Heart left ventricle (tissue), 16 donors: Measurements from ENCODE around the gene MAP7D3. TPM values are rescaled to one million over a fixed set of nuclear protein-coding genes. Genes with fewer than 3 reads are reported as not detected.

Experiments used
- ATAC-seq, 4 donors: fragments of 200-7000 bp; cut with Tn5 transposase; one replicate each; pipeline ENCODE4 v1.9.1; 2020 to 2022; ENCODE audit warnings: moderate library complexity in 4 of 4, mild to moderate bottlenecking in 3 of 4, moderate number of reproducible peaks in 1 of 4
- DNase-seq, 5 donors: peaks; one replicate each; pipeline ENCODE4 v3.0.0-alpha.2; 2020
- H3K27ac ChIP-seq, 12 donors: fragments of 200-600 bp; sonication (generic) in 4 of 12; one replicate each; pipeline versions ENCODE4 v1.5.0 to v1.8.0; 2016 to 2022; ENCODE audit warnings: mild to moderate bottlenecking in 2 of 12
- H3K27me3 ChIP-seq, 9 donors: fragments of 200-600 bp; sonication (generic) in 2 of 9; one replicate each; pipeline versions ENCODE4 v1.5.1 to v1.8.0; 2016 to 2022; ENCODE audit warnings: mild to moderate bottlenecking in 3 of 9
- H3K36me3 ChIP-seq, 9 donors: fragments of 200-600 bp; sonication (generic) in 2 of 9; one replicate each; pipeline versions ENCODE4 v1.5.0 to v1.8.0; 2018 to 2022; ENCODE audit warnings: mild to moderate bottlenecking in 2 of 9
- H3K4me1 ChIP-seq, 12 donors: fragments of 200-600 bp; sonication (generic) in 4 of 12; one replicate each; pipeline versions ENCODE4 v1.5.0 to v1.8.0; 2016 to 2022; ENCODE audit warnings: mild to moderate bottlenecking in 3 of 12
- H3K4me3 ChIP-seq, 12 donors: fragments of 200-600 bp; sonication (generic) in 4 of 12; one replicate each; pipeline versions ENCODE4 v1.5.0 to v1.8.0; 2017 to 2022; ENCODE audit warnings: mild to moderate bottlenecking in 9 of 12, moderate library complexity in 4 of 12
- H3K9me3 ChIP-seq, 12 donors: fragments of 200-600 bp; sonication (generic) in 4 of 12; one replicate each; pipeline versions ENCODE4 v1.5.0 to v1.8.0; 2016 to 2022; ENCODE audit warnings: mild to moderate bottlenecking in 1 of 12
- POLR2A ChIP-seq, 2 donors: fragments of 450-650 bp; IDR thresholded peaks; one replicate each; pipeline ENCODE4 v1.6.1; 2017; ENCODE audit warnings: antibody characterized with exemption in 2 of 2, mild to moderate bottlenecking in 2 of 2, moderate library complexity in 2 of 2
- WGBS, 4 donors: extraction: QIAGEN DNeasy Blood & Tissue Kit in 2 of 4; methylation state at CpG; one replicate each; pipeline versions ENCODE4 v1.1.5 to v1.1.7; 2013 to 2018; 5-methylcytosine and 5-hydroxymethylcytosine counted together
- intact Hi-C, 10 donors: fragments of 100-400 bp; cut with DNase I; formaldehyde crosslinking; loops; one replicate each; pipeline versions ENCODE4 v1.11.1 to v1.14.2; 2022
- polyA plus RNA-seq, 2 donors: library from polyadenylated mRNA; stranded (reverse); fragments of 200-250 nt; gene quantifications; one replicate each; pipeline ENCODE4 v1.2.3, GENCODE V29; 2013
- total RNA-seq, 9 donors: library from RNA; depleted of rRNA in 2 of 9; stranded (reverse); fragments of >200 nt in 2 of 9; fragmentation: NEBNext Ultra II Directional in 3 of 9; extraction: Animal tissue kit (Norgen Biotek cat#: 25700) in 3 of 9; gene quantifications; one replicate each; pipeline versions ENCODE4 v1.1.0 to v1.2.4, GENCODE V29; 2016 to 2023
- TF ChIP-seq, protein P1 (sequence below), 12 donors: fragments of 200-600 bp; sonication (generic) in 4 of 12; IDR thresholded peaks; one replicate each; pipeline versions ENCODE4 v1.5.0 to v1.8.0; 2018 to 2022; ENCODE audit warnings: antibody characterized with exemption in 12 of 12, mild to moderate bottlenecking in 5 of 12
- donor health status: ischemic (EF 13 %, LVEDD 7.1; RV severe dilation, severe dysfunction).
- donor health status: healthy with polysubstance abuse.
- donor health status: DM: no; HTN: yes; CAD: no.
- donor health status: DM: no; HTN: no; CAD: no.
- donor health status: ischemic (EF 25% LVEDD 6.9; RV normal size, moderate dysfunction).
- donor health status: ischemic (EF 25% LVEDD 5.7; RV mildly dilated, moderate dysfunction).
- donor health status: healthy.
- donor health status: DM: yes; HTN: yes; CAD: no.
- donor health status: ischemic (EF 35%, LVEDD 5.7; RV mildly dilated, moderate dysfunction).
- donor health status: nonischemic (EF 11% LVEDD 7.7; RV severe dilation, severe dysfunction).
- donor health status: DM: yes; HTN: yes; CAD: no.
- donor health status: PGD.
- donor health status: ischemic (EF 29% LVEDD 5.4; RV normal size, mild dysfunction).
- donor health status: nonischemic (EF 23%, LVEDD 6.1; RV moderate dilation, normal function).

MAP7D3 gene
- total and polyA plus RNA-seq, 11 donors: 8.2 to 18.4 (median 12.7) TPM

DNA sequence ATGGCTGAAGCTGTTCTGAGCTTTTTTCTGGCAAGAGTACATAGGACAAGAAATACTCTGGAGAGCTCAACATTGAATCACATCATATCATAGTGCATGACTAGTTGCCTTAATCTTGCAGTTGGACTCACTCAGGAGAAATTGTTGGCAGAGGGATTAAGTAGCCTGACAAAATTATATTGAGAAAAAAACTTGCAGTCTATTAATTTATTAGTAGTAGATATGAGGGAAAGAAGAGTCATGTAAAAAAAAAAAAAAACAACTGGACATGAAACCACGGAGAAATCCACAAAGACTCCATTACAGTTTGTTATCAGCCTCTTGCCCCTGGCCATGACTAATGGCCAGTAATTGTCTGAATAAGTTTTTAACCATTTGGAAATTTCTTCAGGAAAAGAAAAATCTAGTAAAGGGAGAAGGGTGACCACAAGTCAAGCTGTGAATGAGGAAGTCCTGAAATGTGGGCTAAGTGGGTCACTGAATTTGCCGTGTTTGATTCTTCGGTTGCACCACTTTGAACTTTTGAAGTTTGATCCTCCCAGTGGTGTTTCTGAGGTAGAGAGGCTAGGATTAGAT is 58.3 kb downstream of the MAP7D3 start:
- Histone ChIP-seq H3K36me3 (no peaks in the 10 kb centered on the region), H3K27me3 (peaks cover 0 to 5% (median 0%) of the 10 kb centered on the region in 9 donors), H3K27ac (peak overlapping the region; percentile 62 to 93 (median 82)), H3K9me3 (no peaks in the 10 kb centered on the region), H3K4me1 (peaks cover 0 to 94% (median 58%) of the 10 kb centered on the region in 12 donors), H3K4me3 (no peak overlapping the region)
- WGBS, 4 donors: 44 to 60% (median 51%) methylated on average over 3 of the region's 3 CpGs
- no peak for DNase-seq
- TF ChIP-seq, protein P1, sequence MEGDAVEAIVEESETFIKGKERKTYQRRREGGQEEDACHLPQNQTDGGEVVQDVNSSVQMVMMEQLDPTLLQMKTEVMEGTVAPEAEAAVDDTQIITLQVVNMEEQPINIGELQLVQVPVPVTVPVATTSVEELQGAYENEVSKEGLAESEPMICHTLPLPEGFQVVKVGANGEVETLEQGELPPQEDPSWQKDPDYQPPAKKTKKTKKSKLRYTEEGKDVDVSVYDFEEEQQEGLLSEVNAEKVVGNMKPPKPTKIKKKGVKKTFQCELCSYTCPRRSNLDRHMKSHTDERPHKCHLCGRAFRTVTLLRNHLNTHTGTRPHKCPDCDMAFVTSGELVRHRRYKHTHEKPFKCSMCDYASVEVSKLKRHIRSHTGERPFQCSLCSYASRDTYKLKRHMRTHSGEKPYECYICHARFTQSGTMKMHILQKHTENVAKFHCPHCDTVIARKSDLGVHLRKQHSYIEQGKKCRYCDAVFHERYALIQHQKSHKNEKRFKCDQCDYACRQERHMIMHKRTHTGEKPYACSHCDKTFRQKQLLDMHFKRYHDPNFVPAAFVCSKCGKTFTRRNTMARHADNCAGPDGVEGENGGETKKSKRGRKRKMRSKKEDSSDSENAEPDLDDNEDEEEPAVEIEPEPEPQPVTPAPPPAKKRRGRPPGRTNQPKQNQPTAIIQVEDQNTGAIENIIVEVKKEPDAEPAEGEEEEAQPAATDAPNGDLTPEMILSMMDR (IDR thresholded peaks at IDR 0.05): no peak
- no peak for TF ChIP-seq POLR2A (IDR thresholded peaks at IDR 0.05)
- intact Hi-C loops: loop anchor here in 1 of 10 donors (10.0 kb wide), 1 partner anchor 668 kb away; the partner anchor contains the start of gene INTS6L
- ATAC-seq: peak; percentile 29 to 73 (median 64)

DNA sequence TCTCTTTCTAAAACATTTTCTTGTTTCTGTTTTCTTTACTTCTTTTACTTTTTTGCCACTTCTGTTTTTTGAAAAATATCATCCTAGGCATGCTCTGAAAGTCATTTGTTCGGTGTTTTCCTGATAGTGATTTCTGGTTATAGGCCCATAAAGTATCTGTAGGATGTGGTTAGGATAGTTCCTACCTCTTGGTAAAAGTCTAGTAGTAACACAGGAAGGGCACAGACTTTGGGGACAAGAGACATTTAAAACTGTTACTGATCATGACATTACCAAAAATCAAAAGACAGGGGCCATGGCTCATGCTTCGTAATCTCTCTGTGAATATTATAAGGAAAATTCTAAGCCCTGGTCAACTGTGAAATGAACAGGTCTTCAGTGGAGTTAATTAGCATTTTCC is 59.1 kb downstream of the MAP7D3 start:
- no peak overlapping the region for H3K4me3 ChIP-seq
- H3K36me3 ChIP-seq: no peaks in the 10 kb centered on the region
- TF ChIP-seq POLR2A (IDR thresholded peaks at IDR 0.05): no peak
- TF ChIP-seq, protein P1 (IDR thresholded peaks at IDR 0.05): no peak
- no peak for ATAC-seq
- peak overlapping the region; percentile 60 to 93 (median 82) for H3K27ac ChIP-seq
- DNase-seq: no peak
- H3K4me1 ChIP-seq: peaks cover 0 to 91% (median 59%) of the 10 kb centered on the region in 12 donors
- H3K9me3 ChIP-seq: no peaks in the 10 kb centered on the region
- peaks cover 0 to 5% (median 0%) of the 10 kb centered on the region in 9 donors for H3K27me3 ChIP-seq
- intact Hi-C loops: loop anchor here in 1 of 10 donors (10.0 kb wide), 1 partner anchor 667 kb away; the partner anchor contains the start of gene INTS6L
- WGBS, 4 donors: 71 to 89% (median 80%) methylated on average over 2 of the region's 2 CpGs

DNA sequence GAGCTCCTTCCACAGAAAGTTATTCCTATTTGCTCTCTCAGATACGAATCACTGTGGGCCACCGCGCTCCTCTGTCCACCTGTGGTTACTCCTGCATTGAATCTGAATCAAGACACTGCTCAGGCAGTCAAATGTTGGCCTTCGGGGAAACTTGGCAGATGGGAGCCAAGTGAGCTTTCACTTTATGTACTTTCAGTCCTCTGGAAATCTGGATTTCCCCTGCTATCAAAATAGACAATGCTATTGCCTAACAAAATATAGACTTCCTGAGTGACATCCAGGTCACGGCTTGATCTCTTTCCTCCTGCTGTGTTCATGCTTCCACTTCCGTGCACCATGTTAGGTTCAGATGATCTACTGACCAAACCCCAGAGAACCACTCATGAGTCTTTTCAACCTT is 60.0 kb downstream of the MAP7D3 start:
- WGBS, 4 donors: 26 to 55% (median 43%) methylated on average over 6 of the region's 6 CpGs
- DNase-seq: no peak
- intact Hi-C loops: loop anchor here in 1 of 10 donors (10.0 kb wide), 1 partner anchor 666 kb away; the partner anchor contains the start of gene INTS6L
- Histone ChIP-seq H3K4me1 (peaks cover 0 to 90% (median 57%) of the 10 kb centered on the region in 12 donors), H3K9me3 (no peaks in the 10 kb centered on the region), H3K36me3 (no peaks in the 10 kb centered on the region), H3K27ac (peak overlapping the region; percentile 62 to 93 (median 82)), H3K4me3 (no peak overlapping the region), H3K27me3 (peaks cover 0 to 5% (median 0%) of the 10 kb centered on the region in 9 donors)
- peak; percentile 19 to 56 (median 26) for ATAC-seq
- no peak for TF ChIP-seq POLR2A (IDR thresholded peaks at IDR 0.05)
- TF ChIP-seq, protein P1 (IDR thresholded peaks at IDR 0.05): no peak

DNA sequence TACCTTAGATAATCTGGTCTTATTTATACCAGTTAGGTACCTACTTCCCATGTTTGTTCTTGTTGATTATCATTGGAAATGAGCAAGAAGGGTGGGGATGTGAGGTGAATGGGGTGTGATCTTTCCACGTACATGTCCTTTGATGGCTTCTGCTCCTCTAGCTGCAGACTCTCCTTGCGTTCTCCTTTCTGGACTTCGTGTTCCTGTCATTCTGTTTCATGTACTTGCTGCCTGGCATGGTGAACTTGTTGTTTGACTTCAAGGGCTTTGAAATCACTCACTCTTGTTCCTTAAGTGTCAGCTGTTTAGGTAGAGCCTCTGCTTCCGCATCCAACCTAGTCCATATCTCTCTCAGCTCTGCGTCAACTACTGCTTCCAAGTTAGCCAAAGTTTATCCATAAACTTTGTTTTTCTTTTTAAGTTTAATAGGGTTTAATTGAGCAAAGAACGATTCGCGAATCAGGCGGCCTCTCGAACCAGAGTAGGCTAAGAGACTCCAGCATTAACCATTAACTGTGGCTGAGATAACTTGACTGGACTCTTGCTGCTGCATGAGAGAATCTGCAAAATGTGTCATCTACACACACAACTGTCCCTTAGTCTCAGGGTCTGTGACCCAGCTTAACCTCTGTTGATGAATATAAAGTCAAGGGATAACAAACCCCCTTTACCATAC is 61.0 kb downstream of the MAP7D3 start:
- H3K4me3 ChIP-seq: no peak overlapping the region
- ATAC-seq: peak in 3 of 4 donors; percentile 23 to 44 (median 41)
- TF ChIP-seq POLR2A (IDR thresholded peaks at IDR 0.05): no peak
- TF ChIP-seq, protein P1 (IDR thresholded peaks at IDR 0.05): no peak

More for the DNA sequence above, 61.0 kb downstream of the MAP7D3 start:
- H3K4me1 ChIP-seq: peaks cover 0 to 90% (median 60%) of the 10 kb centered on the region in 12 donors
- DNase-seq: no peak
- H3K27me3 ChIP-seq: no peaks in the 10 kb centered on the region
- H3K36me3 ChIP-seq: no peaks in the 10 kb centered on the region
- 68 to 77% (median 75%) methylated on average over 10 of the region's 10 CpGs for WGBS, 4 donors
- H3K27ac ChIP-seq: peak overlapping the region; percentile 62 to 93 (median 82)
- no peaks in the 10 kb centered on the region for H3K9me3 ChIP-seq
- intact Hi-C loops: loop anchor here in 1 of 10 donors (10.0 kb wide), 1 partner anchor 665 kb away; the partner anchor contains the start of gene INTS6L
